Fibroblast of skin of abdomen (primary cell): ENCODE measurements around the gene CTBP2.

Experiments used
- DNase-seq: peaks from one replicate; pipeline ENCODE4 v3.0.0-alpha.2; 2013

CTBP2 gene

DNA sequence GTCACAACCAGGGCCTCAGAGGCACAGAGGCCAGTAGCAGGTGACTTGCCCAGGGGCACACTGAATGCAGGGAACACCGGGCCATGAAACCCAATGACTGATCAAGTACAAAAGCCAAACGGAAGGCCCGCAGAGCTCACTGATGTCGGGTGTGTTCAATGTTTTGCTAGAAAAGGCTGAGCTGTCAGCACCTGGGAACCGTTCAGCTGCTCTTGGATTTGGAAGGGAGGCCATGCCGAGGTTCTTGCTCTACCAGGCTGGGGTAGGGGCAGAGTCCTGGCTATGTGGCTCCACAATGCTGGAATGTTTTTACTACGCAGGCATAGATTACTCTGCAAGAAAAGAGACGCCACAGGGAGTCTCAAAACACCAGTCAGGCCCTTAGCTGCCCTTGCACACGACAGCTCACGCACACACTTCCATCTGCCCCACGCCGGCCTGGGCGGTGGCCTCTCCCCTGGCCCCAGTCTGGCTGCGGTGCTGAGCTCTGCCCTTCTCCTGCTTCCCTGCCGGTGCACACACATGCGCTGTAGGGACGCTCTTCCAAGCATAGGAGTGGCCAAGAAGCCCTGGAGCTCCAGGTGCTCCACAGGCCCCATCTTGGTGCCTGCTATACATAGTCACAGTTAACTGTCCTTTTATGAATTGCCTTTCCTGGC, 138.5 kb downstream of the CTBP2 start:
- DNase-seq, result no peak

GRCh38 chr10:125020871-125021270, 139.5 kb downstream of the CTBP2 start:
- DNase-seq, result no peak

GRCh38 chr10:125020386-125020785, 140.0 kb downstream of the CTBP2 start:
- no peak for DNase-seq

DNA sequence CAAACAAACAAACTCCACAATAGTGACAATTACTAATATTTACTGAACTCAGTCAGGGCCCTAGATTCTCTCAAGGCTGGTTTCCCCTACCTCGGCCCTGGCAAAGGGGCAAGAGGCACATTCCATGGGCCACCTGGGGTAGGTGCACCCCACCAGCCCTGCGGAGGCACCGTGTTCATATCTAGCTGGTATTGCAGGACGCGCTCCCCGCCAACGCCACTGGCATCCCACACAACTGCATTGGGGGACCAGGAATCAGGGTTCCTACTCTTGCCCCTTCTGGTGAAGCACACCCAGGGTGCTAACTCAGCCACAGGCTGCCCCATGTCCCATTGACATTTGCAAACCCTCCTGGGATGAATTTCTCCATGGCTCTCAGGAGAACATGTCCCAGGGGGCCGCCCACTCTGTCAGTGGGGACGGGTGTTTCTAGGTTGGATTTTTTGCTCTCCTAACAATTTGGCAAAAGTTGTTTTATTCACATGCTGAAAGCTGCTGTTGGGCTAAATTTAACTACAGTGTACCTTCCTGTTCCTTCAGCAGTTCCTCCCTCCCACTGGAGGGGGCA, 141.7 kb downstream of the CTBP2 start:
- DNase-seq, result no peak

DNA sequence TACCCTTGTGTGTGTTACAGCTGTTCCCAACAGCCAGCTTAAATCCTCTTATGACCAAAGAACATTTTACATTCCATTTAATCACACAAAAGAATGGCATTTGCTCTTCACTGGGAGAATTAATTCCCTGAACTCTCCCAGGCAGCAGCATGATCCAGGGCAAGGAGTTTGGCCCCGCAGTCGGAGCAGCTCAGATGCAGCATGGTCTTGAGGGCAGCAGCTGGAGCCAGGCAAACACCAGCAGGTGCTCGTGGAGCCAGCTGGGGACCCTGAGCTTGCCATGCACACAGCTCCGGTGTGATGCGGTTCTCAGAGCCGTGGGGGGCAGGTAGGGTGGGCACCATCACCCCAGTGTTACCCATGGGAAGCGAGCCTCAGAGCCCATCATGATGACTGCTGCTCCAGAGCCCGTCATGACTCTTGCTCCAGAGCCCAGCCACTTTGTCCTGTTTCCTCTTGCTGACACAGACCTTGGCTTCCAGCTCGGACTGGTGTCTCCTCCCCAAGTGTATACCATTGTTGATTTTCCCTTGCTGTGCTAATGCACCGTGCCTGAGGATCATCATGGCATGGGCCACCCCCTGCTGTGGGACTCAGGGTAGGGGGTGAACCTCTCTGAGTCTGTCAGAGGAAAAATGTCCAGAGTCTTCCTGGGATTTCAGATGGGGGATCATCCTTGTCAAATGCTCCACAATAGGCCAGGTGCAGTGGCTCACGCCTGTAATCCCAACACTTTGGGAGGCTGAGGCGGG, 142.6 kb downstream of the CTBP2 start:
- DNase-seq, result no peak

GRCh38 chr10:125016611-125017202, 143.7 kb downstream of the CTBP2 start:
- DNase-seq, result no peak

DNA sequence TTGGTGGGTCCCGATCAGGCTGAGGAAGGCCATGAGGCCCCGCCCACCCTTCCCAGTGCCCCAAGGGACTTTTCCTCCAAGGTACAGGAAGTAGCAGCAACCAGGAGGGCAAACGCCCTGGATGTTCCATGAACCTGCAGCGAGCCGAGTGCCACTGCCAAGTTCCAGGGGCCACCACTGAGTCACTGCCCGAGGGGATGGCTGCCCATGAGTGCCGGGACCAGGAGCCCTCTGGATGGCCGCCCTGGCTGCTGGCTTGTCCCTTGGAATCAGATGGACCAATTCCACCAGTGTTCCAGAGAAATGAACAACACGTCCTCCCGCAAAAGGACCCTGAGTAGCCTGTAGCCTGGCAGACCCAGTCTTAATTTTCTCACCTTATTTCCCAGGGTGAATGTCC, 144.2 kb downstream of the CTBP2 start:
- DNase-seq, result no peak

DNA sequence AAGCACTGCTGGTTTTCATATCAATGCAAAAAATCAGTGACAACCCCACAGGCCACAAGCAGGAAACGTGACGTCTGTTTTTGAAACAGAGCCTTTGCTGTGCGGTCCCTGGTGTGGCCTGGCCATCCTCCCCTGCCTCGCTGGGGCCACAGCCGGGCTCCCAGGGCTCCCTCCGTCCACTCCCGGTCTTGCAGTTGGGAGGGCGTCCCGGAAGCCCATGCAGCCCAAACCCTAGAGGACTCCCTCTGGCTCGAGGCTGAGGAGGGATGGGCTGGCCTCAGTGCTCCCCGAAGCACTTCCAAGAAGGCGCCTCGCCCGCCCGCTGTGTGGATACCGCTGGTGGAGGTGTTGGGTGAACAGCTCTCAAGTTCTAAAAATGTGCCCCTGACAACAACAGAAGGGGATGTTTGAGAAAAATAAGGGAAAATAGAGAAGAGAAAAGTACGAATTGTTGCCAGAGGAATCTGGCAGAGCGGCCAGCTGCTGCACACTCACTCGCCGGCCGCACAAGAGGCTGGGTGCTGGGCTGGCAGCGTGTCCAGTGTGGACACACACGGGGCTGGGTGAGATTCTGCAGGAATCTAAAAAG, 144.9 kb downstream of the CTBP2 start:
- DNase-seq, result no peak

GRCh38 chr10:125014836-125015355, 145.5 kb downstream of the CTBP2 start:
- no peak for DNase-seq

GRCh38 chr10:125014086-125014830, 146.1 kb downstream of the CTBP2 start:
- no peak for DNase-seq

DNA sequence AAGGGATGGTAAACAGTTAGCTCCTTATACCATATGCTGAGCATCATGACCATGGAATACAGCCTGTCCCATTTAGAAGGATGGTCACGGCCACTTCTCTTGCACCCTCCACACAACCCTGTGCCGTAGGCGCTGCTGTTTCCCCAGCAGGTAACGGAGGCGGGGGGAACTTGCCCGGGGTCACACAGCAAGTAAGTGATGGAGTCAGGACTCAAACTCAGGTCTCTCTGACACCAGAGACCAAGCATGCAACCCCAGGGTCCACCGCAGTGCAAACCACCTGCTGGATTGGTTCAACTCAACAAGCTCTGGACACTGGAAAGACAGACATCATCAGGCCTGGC, 146.9 kb downstream of the CTBP2 start:
- no peak for DNase-seq

DNA sequence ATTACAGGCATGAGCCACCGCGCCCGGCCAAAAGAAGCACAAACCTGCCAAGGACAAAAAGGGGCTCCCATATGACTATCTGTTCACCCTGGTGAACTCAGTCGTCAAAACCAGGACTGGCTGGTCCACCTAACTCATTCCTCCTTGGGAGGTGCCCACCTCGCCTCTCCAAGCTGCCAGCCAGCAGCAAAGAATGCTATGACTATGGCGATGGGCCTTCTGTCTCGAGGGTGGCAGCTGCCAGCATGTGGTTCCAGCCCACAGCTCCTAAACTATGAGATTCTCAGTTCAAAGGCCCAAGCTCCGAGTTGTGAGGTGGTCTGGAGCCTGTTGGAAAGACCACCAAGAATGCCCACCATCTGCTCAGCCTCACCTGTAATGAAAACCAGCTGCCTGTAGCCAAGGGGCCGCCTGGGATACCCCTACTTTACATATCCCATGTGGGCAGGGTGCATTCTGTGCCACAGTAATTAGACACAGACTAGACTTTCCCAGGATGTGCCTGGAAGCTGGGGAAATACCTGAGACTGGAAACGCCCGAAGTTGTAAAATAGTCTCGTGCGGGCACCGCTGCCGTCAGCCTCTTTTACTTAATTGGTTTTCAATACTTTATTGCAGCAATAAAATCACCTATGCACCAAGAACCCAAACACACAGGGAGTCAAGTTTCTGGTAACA, 147.4 kb downstream of the CTBP2 start:
- no peak for DNase-seq

- DNase-seq, result no peak
These were observed 148.2 kb downstream of the CTBP2 start for GRCh38 chr10:125011926-125012705.

DNA sequence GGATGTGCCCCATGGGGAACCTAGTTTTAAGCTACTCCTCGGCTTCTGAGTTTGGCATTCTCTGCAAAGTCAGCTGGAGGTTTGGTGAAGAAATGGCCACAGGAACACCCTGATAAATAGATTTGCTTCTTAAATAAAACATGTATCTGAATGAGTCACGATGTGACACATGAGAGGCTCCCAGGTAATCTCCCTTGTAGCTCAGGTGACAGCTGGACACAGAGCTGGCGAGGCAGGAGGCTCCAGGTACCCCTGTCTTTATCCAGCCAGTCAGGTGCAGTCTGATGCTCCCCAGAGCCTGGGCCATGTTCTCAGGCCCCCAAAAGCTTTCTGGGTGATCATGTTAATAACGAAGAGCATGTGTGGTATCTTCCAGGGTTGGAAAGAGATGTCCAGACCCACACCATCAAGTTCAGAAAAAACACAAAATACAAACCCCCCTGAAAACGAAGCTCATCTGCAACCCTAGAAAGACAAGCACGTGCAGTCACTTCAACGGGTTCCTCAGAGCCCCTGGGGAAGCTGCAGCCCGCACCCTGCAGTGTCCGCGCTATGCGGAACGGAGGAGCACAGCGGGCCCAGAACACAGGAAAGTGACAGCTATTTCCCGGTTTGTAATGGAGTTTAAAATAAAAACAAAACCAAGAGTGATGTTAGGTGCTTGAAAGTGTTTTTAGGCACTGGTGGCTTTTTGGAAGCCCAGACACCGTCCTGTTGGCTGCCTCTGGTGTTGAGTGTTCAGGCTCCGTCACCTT, 149.0 kb downstream of the CTBP2 start:
- DNase-seq, result no peak

DNA sequence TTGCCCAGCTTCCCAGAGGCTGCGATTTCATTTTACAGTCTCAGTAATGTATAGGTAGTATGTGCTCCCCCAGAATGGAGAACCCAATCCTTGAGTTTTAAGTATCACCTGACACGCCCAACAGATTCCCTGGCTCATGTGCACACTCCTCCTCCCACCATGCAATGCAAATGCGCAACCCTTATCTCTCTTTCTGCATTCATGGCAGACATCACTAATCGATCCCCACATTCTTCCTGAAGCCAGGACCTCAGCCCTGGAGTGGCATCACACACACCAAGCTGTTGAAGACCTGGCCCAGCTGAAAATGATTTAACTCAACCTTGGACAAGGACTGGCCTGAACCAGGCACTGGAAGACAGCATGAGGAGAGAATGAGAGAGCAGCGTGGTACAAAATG, 150.0 kb downstream of the CTBP2 start:
- DNase-seq, result no peak

GRCh38 chr10:125009661-125010161, 150.7 kb downstream of the CTBP2 start:
- no peak for DNase-seq

DNA sequence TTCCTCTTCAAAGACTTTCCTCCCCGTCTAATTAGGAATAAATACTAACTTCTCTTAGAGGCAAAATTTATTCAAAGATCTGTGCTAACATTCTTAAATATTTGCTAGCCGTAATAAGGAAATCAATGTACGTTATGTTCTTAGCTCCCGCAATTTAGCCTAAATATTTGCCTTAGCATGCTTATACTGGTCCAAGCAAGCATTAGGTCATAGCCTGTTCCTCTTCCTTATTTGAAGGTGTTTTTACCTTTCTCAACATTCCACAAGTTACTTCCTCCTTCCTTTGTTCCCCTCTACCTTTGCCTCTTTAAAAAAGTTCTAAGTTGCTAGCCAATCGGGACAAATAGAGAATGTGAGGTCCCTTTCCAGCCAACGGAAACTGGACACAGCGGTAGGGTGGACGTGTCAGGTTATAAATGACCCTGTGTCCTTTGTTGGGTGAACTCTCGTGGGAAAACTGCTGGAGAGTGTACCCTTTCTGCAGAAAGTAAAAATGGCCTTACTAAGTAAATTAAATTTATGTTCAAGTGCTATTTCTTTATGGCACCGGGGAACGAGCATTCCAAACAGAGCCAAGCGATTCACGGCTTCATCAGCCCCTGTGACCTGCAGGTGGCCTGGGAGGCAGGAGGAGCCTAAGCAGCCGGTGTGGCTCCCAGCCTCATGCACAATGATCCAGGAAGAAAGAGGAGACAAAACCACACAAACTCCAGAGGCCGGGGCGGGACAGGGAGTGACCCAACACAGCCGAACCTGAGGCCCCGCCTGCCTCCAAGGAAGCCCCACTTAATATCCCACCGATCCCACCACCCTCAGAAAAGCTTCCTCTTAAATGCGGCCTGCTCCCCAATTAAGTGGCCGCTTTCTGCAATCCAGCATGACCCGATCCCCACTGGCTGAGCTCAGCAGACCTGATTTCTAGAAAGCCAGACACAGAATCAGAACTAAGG, 151.4 kb downstream of the CTBP2 start:
- no peak for DNase-seq

DNA sequence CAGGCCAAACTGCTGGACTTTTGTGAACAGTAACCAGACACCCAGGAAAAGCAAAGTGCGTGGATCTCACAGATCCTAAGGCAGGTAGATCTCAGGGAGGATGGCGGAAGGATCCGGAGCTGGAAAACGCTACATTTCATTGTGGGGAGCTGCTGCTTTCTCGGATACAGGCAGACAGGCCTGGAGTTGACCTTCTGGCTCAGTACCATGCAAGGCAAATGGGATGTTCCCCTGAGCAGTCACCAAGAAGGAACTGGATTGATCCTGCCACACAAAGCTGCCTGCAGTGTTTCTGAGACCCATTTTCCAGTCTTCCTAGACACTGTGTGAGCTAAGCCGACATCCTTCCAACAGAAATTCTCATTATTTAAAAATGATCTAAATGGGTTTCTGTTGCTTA, 152.9 kb downstream of the CTBP2 start:
- DNase-seq, result no peak

GRCh38 chr10:125006921-125007426, 153.4 kb downstream of the CTBP2 start:
- DNase-seq, result peak; percentile 75
